Measurements from ENCODE around the gene NCKAP5. TPM values are rescaled to one million over a fixed set of nuclear protein-coding genes. Genes with fewer than 3 reads are reported as not detected.
"Not testable (repeated sequence)": the region's sequence is repeated elsewhere in the genome, so short reads cannot be mapped to it uniquely, and the experiment has no call there.

Gene NCKAP5
- total RNA-seq, 1 experiment from 2014 or later = 3.4 TPM

GRCh38 chr2:133532919-133533318 lies 35.3 kb downstream of the NCKAP5 start:
- DNase-seq (ENCODE audit: low read depth) = no peak
- in situ Hi-C loops (cut with HindIII; ENCODE audit: low pct_unique_long_range_greater_than_20kb, low sequenced_read_pairs) = no loop called here

- no peak for DNase-seq (ENCODE audit: low read depth)
- in situ Hi-C loops (cut with HindIII; ENCODE audit: low pct_unique_long_range_greater_than_20kb, low sequenced_read_pairs) = no loop called here
These were observed 36.9 kb downstream of the NCKAP5 start for GRCh38 chr2:133531382-133531781.

GRCh38 chr2:133530645-133531044 lies 37.6 kb downstream of the NCKAP5 start:
- no peak for DNase-seq (ENCODE audit: low read depth)
- in situ Hi-C loops (cut with HindIII; ENCODE audit: low pct_unique_long_range_greater_than_20kb, low sequenced_read_pairs) = no loop called here

GRCh38 chr2:133526530-133527300 lies 41.5 kb downstream of the NCKAP5 start:
- in situ Hi-C loops (cut with HindIII; ENCODE audit: low pct_unique_long_range_greater_than_20kb, low sequenced_read_pairs) = no loop called here
- DNase-seq (ENCODE audit: low read depth) = no peak

GRCh38 chr2:133525613-133526529 lies 42.4 kb downstream of the NCKAP5 start:
- DNase-seq (ENCODE audit: low read depth) = no peak
- in situ Hi-C loops (cut with HindIII; ENCODE audit: low pct_unique_long_range_greater_than_20kb, low sequenced_read_pairs) = no loop called here

GRCh38 chr2:133525090-133525489 lies 43.2 kb downstream of the NCKAP5 start:
- DNase-seq (ENCODE audit: low read depth) = no peak
- in situ Hi-C loops (cut with HindIII; ENCODE audit: low pct_unique_long_range_greater_than_20kb, low sequenced_read_pairs) = no loop called here

GRCh38 chr2:133523406-133523805 lies 44.9 kb downstream of the NCKAP5 start:
- in situ Hi-C loops (cut with HindIII; ENCODE audit: low pct_unique_long_range_greater_than_20kb, low sequenced_read_pairs) = no loop called here
- no peak for DNase-seq (ENCODE audit: low read depth)

GRCh38 chr2:133522204-133522603 lies 46.1 kb downstream of the NCKAP5 start:
- no peak for DNase-seq (ENCODE audit: low read depth)
- in situ Hi-C loops (cut with HindIII; ENCODE audit: low pct_unique_long_range_greater_than_20kb, low sequenced_read_pairs) = no loop called here

- no peak for DNase-seq (ENCODE audit: low read depth)
- in situ Hi-C loops (cut with HindIII; ENCODE audit: low pct_unique_long_range_greater_than_20kb, low sequenced_read_pairs) = no loop called here
These were observed 47.0 kb downstream of the NCKAP5 start for GRCh38 chr2:133521146-133521745.

GRCh38 chr2:133519677-133520076 lies 48.6 kb downstream of the NCKAP5 start:
- in situ Hi-C loops (cut with HindIII; ENCODE audit: low pct_unique_long_range_greater_than_20kb, low sequenced_read_pairs); DNase-seq (ENCODE audit: low read depth): not testable (repeated sequence)

GRCh38 chr2:133518700-133519344 lies 49.4 kb downstream of the NCKAP5 start:
- in situ Hi-C loops (cut with HindIII; ENCODE audit: low pct_unique_long_range_greater_than_20kb, low sequenced_read_pairs) = no loop called here
- DNase-seq (ENCODE audit: low read depth) = no peak

GRCh38 chr2:133517876-133518275 lies 50.4 kb downstream of the NCKAP5 start:
- no peak for DNase-seq (ENCODE audit: low read depth)
- in situ Hi-C loops (cut with HindIII; ENCODE audit: low pct_unique_long_range_greater_than_20kb, low sequenced_read_pairs) = no loop called here

GRCh38 chr2:133516405-133517026 lies 51.7 kb downstream of the NCKAP5 start:
- no peak for DNase-seq (ENCODE audit: low read depth)
- in situ Hi-C loops (cut with HindIII; ENCODE audit: low pct_unique_long_range_greater_than_20kb, low sequenced_read_pairs) = no loop called here

GRCh38 chr2:133515271-133515670 lies 53.0 kb downstream of the NCKAP5 start:
- no peak for DNase-seq (ENCODE audit: low read depth)
- in situ Hi-C loops (cut with HindIII; ENCODE audit: low pct_unique_long_range_greater_than_20kb, low sequenced_read_pairs) = no loop called here

- in situ Hi-C loops (cut with HindIII; ENCODE audit: low pct_unique_long_range_greater_than_20kb, low sequenced_read_pairs) = no loop called here
- no peak for DNase-seq (ENCODE audit: low read depth)
These were observed 54.4 kb downstream of the NCKAP5 start for GRCh38 chr2:133513893-133514292.

GRCh38 chr2:133512121-133512520 lies 56.1 kb downstream of the NCKAP5 start:
- in situ Hi-C loops (cut with HindIII; ENCODE audit: low pct_unique_long_range_greater_than_20kb, low sequenced_read_pairs) = no loop called here
- DNase-seq (ENCODE audit: low read depth) = no peak

- no peak for DNase-seq (ENCODE audit: low read depth)
- in situ Hi-C loops (cut with HindIII; ENCODE audit: low pct_unique_long_range_greater_than_20kb, low sequenced_read_pairs) = no loop called here
These were observed 56.6 kb downstream of the NCKAP5 start for GRCh38 chr2:133511679-133512078.

GRCh38 chr2:133509777-133510176 lies 58.5 kb downstream of the NCKAP5 start:
- no peak for DNase-seq (ENCODE audit: low read depth)
- in situ Hi-C loops (cut with HindIII; ENCODE audit: low pct_unique_long_range_greater_than_20kb, low sequenced_read_pairs) = no loop called here

Data from Caki2 (cell line).